Psoas muscle (tissue), 8 donors: ENCODE measurements around the gene SULF2. TPM values are rescaled to one million over a fixed set of nuclear protein-coding genes. Genes with fewer than 3 reads are reported as not detected.

ENCODE experiments used
- ATAC-seq, 4 donors: fragments of 200-7000 bp; cut with Tn5 transposase; one replicate each; pipeline ENCODE4 v1.9.1; 2020; ENCODE audit warnings: moderate library complexity in 3 of 4, mild to moderate bottlenecking in 2 of 4
- DNase-seq, 2 donors: peaks; one replicate each; pipeline ENCODE4 v3.0.0-alpha.2; 2020
- H3K27ac ChIP-seq: fragments of 200-600 bp; one replicate; pipeline ENCODE4 v1.8.0; 2022
- H3K27me3 ChIP-seq, 3 donors: fragments of 200-600 bp in 1 of 3; one replicate each; pipeline versions ENCODE4 v1.6.1 to v1.8.0; 2013 to 2022; ENCODE audit warnings: low read length in 2 of 3, mild to moderate bottlenecking in 2 of 3, moderate library complexity in 1 of 3; ENCODE audit not compliant: insufficient read depth in 3 of 3
- H3K36me3 ChIP-seq, 2 donors: fragments of 200-600 bp in 1 of 2; one replicate each; pipeline versions ENCODE4 v1.6.1 to v1.8.0; 2013 to 2022; ENCODE audit warnings: low read depth in 1 of 2, mild to moderate bottlenecking in 1 of 2, moderate library complexity in 1 of 2; ENCODE audit not compliant: insufficient read depth in 1 of 2
- H3K4me1 ChIP-seq: fragments of 200-600 bp; one replicate; pipeline ENCODE4 v1.8.0; 2022
- H3K4me3 ChIP-seq: fragments of 200-600 bp; one replicate; pipeline ENCODE4 v1.8.0; 2022; ENCODE audit warnings: mild to moderate bottlenecking
- H3K9me3 ChIP-seq: fragments of 200-600 bp; one replicate; pipeline ENCODE4 v1.8.0; 2022
- WGBS, 3 donors: extraction: QIAGEN DNeasy Blood & Tissue Kit; methylation state at CpG; one replicate each; pipeline versions ENCODE4 v1.1.6 to v1.1.7; 2013; 5-methylcytosine and 5-hydroxymethylcytosine counted together
- intact Hi-C, 2 donors: fragments of 100-400 bp; cut with DNase I; formaldehyde crosslinking; loops; one replicate each; pipeline versions ENCODE4 v1.11.0 to v1.14.2; 2022
- polyA plus RNA-seq, 3 donors: library from polyadenylated mRNA; stranded (reverse); fragments of 200-250 nt; gene quantifications; one replicate each; pipeline ENCODE4 v1.2.3, GENCODE V29; 2013
- total RNA-seq, 4 donors: library from RNA; stranded (reverse); fragmentation: NEBNext Ultra II Directional in 2 of 4; extraction: Animal tissue kit (Norgen Biotek cat#: 25700) in 2 of 4; gene quantifications; one replicate each; pipeline versions ENCODE4 v1.2.1 to v1.2.4, GENCODE V29; 2021 to 2023
- TF ChIP-seq, protein P1 (sequence below): fragments of 200-600 bp; IDR thresholded peaks from one replicate; pipeline ENCODE4 v1.8.0; 2022; ENCODE audit warnings: antibody characterized with exemption
- donor health status: healthy with polysubstance abuse.
- donor health status: DM: no; HTN: no; CAD: no; lungs with moderate emphysema.
- donor health status: Bipolar disorder and iron deficiency.
- donor health status: healthy.
- donor health status: DM: yes; HTN: yes; CAD: no.
- donor health status: DM: no; HTN: no; CAD: no.
- donor health status: DM: no; HTN: no; CAD: no.
- donor health status: DM: yes; HTN: yes; CAD: no.

The SULF2 gene
- total and polyA plus RNA-seq, 7 donors: 5.3 to 23.3 (median 11.6) TPM

DNA sequence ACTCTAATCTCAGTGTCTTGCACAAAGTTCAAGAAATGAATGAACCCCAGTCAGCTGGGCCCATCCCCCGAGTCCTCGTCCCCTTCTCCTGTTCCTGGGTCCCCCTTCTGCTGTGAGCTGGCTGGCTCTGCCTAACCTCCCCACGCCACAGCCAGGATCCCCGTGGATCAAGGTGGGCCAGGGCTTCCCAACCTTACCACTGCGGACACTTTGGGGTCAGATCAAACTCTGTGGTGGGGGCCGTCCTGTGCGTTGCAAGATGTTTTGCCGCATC, 116.2 kb downstream of the SULF2 start:
- H3K27ac ChIP-seq: no peak overlapping the region
- no peaks in the 10 kb centered on the region for H3K9me3 ChIP-seq
- ATAC-seq (no peak), DNase-seq (no peak)
- intact Hi-C loops: loop anchor here in 1 of 2 donors (10.0 kb wide), 1 partner anchor 1236 kb away; no protein-coding TSS in a partner anchor
- WGBS, 3 donors: 90 to 96% (median 90%) methylated on average over 8 of the region's 8 CpGs
- TF ChIP-seq, protein P1, sequence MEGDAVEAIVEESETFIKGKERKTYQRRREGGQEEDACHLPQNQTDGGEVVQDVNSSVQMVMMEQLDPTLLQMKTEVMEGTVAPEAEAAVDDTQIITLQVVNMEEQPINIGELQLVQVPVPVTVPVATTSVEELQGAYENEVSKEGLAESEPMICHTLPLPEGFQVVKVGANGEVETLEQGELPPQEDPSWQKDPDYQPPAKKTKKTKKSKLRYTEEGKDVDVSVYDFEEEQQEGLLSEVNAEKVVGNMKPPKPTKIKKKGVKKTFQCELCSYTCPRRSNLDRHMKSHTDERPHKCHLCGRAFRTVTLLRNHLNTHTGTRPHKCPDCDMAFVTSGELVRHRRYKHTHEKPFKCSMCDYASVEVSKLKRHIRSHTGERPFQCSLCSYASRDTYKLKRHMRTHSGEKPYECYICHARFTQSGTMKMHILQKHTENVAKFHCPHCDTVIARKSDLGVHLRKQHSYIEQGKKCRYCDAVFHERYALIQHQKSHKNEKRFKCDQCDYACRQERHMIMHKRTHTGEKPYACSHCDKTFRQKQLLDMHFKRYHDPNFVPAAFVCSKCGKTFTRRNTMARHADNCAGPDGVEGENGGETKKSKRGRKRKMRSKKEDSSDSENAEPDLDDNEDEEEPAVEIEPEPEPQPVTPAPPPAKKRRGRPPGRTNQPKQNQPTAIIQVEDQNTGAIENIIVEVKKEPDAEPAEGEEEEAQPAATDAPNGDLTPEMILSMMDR: no peak
- H3K4me3 ChIP-seq: no peak overlapping the region
- no peaks in the 10 kb centered on the region for H3K4me1 ChIP-seq
- H3K27me3 ChIP-seq: no peaks in the 10 kb centered on the region
- no peaks in the 10 kb centered on the region for H3K36me3 ChIP-seq

DNA sequence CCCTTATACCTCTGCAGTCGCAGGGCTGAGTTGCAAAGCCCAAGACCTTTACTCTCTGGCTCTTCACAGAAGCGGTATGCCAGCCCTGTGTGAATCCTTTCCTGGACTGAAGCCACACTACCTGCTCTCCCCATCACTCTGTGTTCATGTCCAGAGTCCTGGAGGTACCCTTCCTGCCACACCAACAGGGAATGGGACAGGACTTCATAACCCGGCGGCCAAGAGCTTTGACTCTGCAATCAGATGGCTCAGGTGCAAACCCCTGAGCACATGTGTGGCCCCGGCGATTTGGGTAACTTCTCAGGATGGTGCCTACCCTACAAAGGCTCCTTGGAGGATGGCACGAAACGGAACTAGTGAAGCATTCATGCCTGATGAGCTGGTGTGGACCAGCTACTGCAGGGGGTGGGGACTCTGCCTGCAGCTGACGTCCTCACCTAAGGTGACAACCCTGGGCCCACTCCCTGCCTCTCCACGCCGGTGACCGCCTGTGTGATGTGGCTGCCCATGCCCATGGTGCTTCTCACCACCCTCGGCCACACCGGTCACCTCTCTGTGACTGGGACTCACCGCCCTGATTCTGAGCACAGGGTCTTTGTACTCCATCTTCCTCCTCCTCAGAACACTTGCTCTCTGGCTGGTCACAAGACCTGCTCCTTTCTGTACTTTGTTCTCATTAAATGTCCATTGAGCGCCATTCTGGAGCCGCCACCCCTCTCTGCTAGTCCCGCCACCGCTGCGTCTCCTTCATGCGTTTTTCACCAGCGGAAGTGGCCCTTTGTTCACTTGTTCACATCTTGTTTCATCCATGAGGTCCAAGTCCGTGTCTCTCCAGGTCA, 116.7 kb downstream of the SULF2 start:
- no peaks in the 10 kb centered on the region for H3K36me3 ChIP-seq
- DNase-seq (no peak), ATAC-seq (no peak)
- H3K27ac ChIP-seq: no peak overlapping the region
- 90 to 93% (median 93%) methylated on average over 23 of the region's 23 CpGs for WGBS, 3 donors
- H3K27me3 ChIP-seq: no peaks in the 10 kb centered on the region
- TF ChIP-seq, protein P1: no peak
- H3K4me1 ChIP-seq: no peaks in the 10 kb centered on the region
- no peak overlapping the region for H3K4me3 ChIP-seq
- H3K9me3 ChIP-seq: no peaks in the 10 kb centered on the region
- intact Hi-C loops: loop anchor here in 1 of 2 donors (10.0 kb wide), 1 partner anchor 1236 kb away; no protein-coding TSS in a partner anchor

DNA sequence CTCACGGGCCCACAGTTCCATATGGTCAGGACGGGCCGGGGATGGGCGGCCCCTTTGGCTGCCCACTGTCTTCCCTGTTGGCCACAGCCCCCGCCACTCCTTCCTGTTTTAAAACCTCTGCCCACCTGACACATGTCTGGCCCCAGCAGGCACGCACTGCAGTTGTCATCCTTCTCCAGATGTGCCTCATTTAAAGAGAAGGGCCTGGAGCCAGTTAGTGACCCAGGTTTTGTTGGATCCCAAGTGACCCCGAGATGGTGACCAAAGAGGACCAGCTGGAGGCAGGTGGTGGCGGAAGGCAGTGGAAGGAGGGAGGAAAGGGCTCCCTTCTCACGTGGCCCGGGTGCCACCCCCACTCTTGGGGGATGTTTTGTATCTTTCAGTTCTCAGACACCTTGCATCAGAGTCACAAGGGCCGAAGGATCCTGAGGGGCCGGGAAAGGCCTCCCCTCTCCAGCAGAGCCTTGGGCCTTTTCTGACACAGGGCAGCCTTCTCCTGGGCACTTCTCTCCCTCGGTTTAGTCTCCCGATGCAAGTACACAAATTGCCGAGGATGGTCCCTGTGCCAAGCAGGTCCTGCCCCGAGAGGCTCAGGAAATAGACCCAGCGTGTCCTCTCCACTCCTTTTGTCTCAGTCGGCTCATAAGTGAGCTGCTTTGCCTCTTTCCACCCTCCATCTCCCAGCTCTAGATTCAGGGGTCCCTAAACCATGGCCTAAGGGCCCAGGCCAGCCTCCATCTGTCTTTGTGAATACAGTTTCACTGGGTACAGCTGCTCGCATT, 117.6 kb downstream of the SULF2 start:
- DNase-seq (no peak), ATAC-seq (no peak)
- intact Hi-C loops: loop anchor here in 1 of 2 donors (10.0 kb wide), 1 partner anchor 1237 kb away; no protein-coding TSS in a partner anchor
- Histone ChIP-seq H3K4me3 (no peak overlapping the region), H3K27ac (no peak overlapping the region), H3K9me3 (no peaks in the 10 kb centered on the region), H3K4me1 (no peaks in the 10 kb centered on the region), H3K36me3 (no peaks in the 10 kb centered on the region), H3K27me3 (no peaks in the 10 kb centered on the region)
- 61 to 66% (median 64%) methylated on average over 18 to 19 of the region's 19 CpGs for whole genome bisulfite sequencing, 3 donors
- TF ChIP-seq, protein P1: no peak

DNA sequence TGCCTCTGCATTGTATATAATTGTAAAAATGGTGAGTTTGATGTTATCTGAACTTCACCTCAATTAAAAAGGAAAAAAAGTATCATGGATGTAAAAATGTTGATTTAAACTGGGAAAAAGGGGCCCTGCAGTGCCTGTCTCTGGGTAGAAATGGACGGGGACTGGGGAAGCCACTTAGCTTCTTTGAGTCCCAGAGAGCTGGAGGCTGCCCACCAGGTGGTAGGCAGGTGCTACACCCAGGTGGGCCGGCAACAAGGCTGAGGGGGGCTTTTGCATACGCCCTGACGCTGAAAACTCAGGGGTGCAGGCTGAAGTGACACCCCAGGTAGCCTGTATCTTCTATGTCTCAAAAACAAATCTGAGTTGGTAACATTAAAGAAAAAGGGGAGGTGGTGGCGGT, 118.2 kb downstream of the SULF2 start:
- 77 to 89% (median 83%) methylated on average over 5 of the region's 5 CpGs for WGBS, 3 donors

More for the DNA sequence above, 118.2 kb downstream of the SULF2 start:
- H3K27ac ChIP-seq: no peak overlapping the region
- no peaks in the 10 kb centered on the region for H3K9me3 ChIP-seq
- intact Hi-C loops: loop anchor here in 1 of 2 donors (10.0 kb wide), 1 partner anchor 1238 kb away; no protein-coding TSS in a partner anchor
- no peak for ATAC-seq
- H3K27me3 ChIP-seq: no peaks in the 10 kb centered on the region
- H3K36me3 ChIP-seq: peaks cover 0 to 5% of the 10 kb centered on the region in 2 donors
- DNase-seq: no peak
- H3K4me1 ChIP-seq: no peaks in the 10 kb centered on the region
- H3K4me3 ChIP-seq: no peak overlapping the region
- TF ChIP-seq, protein P1: no peak
